OCI-LY7 (cell line): ENCODE data around the gene GRID1. TPM values are rescaled to one million over a fixed set of nuclear protein-coding genes. Genes with fewer than 3 reads are reported as not detected.

Experiments
- BruUV-seq: library from RNA; stranded (reverse); fragments of 400-500 nt; replicated peaks from 2 replicates; lab custom pipeline; 2021; lab: Mats Ljungman, UMichigan
- CTCF ChIA-PET: fragments of 300-600 bp; sonication (Branson Sonifier 250); formaldehyde crosslinking; loops from one replicate; lab custom pipeline; 2022; ENCODE audit warnings: antibody characterized with exemption; ENCODE audit not compliant: unreplicated experiment; lab: Charles Lee
- POLR2A ChIA-PET: fragments of 300-600 bp; sonication (Branson Sonifier 250); formaldehyde crosslinking; loops from one replicate; lab custom pipeline; 2022; ENCODE audit warnings: antibody characterized with exemption; lab: Charles Lee
- DNase-seq: peaks from one replicate; pipeline ENCODE4 v3.0.0-alpha.2; 2015; ENCODE audit warnings: low spot score
- H2AFZ ChIP-seq: fragments of 200-600 bp; sonication (generic), shearing (Covaris generic); 2 replicates; pipeline ENCODE4 v1.6.1; 2014; ENCODE audit warnings: mild to moderate bottlenecking, antibody characterized with exemption, low read length, moderate library complexity
- H3K27ac ChIP-seq: fragments of 200-600 bp; sonication (generic); 2 replicates; pipeline ENCODE4 v1.5.1; 2014; ENCODE audit warnings: mixed run types, low read depth, mild to moderate bottlenecking, moderate library complexity, low read length, inconsistent platforms; ENCODE audit not compliant: poor library complexity, severe bottlenecking
- H3K36me3 ChIP-seq: fragments of 200-600 bp; sonication (generic); 2 replicates; pipeline ENCODE4 v1.6.1; 2014; ENCODE audit warnings: mild to moderate bottlenecking, antibody characterized with exemption, low read length, moderate library complexity, mixed read lengths; ENCODE audit not compliant: insufficient read depth
- H3K4me1 ChIP-seq: fragments of 200-600 bp; sonication (generic); 2 replicates; pipeline ENCODE4 v1.5.1; 2014; ENCODE audit warnings: mild to moderate bottlenecking, low read length; ENCODE audit not compliant: insufficient read depth, poor library complexity, severe bottlenecking
- H3K4me2 ChIP-seq: fragments of 200-600 bp; sonication (generic); 2 replicates; pipeline ENCODE4 v1.6.1; 2014; ENCODE audit warnings: mild to moderate bottlenecking, low read length
- H3K4me3 ChIP-seq: fragments of 200-600 bp; sonication (generic); 2 replicates; pipeline ENCODE4 v1.5.1; 2014; ENCODE audit warnings: mild to moderate bottlenecking, low read depth, low read length; ENCODE audit not compliant: poor library complexity, severe bottlenecking
- H3K79me2 ChIP-seq: fragments of 200-600 bp; sonication (generic); 2 replicates; pipeline ENCODE4 v1.6.1; 2016; ENCODE audit warnings: low read depth, mild to moderate bottlenecking, low read length, moderate library complexity, mixed read lengths; ENCODE audit not compliant: insufficient read depth
- H3K9me2 ChIP-seq: fragments of 200-600 bp; sonication (generic); 2 replicates; pipeline ENCODE4 v1.6.1; 2016; ENCODE audit warnings: mild to moderate bottlenecking, low read length, mixed read lengths; ENCODE audit not compliant: insufficient read depth
- H3K9me3 ChIP-seq: fragments of 200-600 bp; sonication (generic); 2 replicates; pipeline ENCODE4 v1.6.1; 2014; ENCODE audit warnings: mild to moderate bottlenecking, mixed run types, low read length, mixed read lengths
- H4K20me1 ChIP-seq: fragments of 200-600 bp; sonication (generic); 2 replicates; pipeline ENCODE4 v1.6.1; 2014; ENCODE audit warnings: mild to moderate bottlenecking, antibody characterized with exemption, low read length, moderate library complexity, mixed read lengths; ENCODE audit not compliant: insufficient read depth
- CTCF ChIP-seq: fragments of 200-600 bp; sonication (generic); conservative IDR thresholded peaks from 2 replicates; pipeline ENCODE4 v1.5.1; 2014; ENCODE audit warnings: mild to moderate bottlenecking, antibody characterized with exemption, low read length, moderate library complexity, mixed read lengths
- EZH2phosphoT487 ChIP-seq: fragments of 200-600 bp; sonication (generic); IDR thresholded peaks from 2 replicates; pipeline ENCODE4 v1.6.1; 2018; ENCODE audit warnings: low read depth, borderline replicate concordance, mild to moderate bottlenecking, mixed run types, antibody characterized with exemption, low read length, moderate library complexity, mixed read lengths
- intact Hi-C: fragments of 100-400 bp; cut with micrococcal nuclease; formaldehyde crosslinking; loops from one replicate; pipeline ENCODE4 v1.10.0; 2022; ENCODE audit not compliant: unreplicated experiment
- total RNA-seq, 2 experiments: library from RNA; depleted of rRNA in 1 of 2; stranded (reverse); fragments of >200 nt in 1 of 2; shearing (Covaris generic) in 1 of 2; gene quantifications; 2 replicates each; pipeline ENCODE4 v1.2.3, GENCODE V29; 2014 to 2022

GRID1 gene
- total RNA-seq, 2 experiments from 2014 or later, result 1.6 to 3.7 TPM

DNA sequence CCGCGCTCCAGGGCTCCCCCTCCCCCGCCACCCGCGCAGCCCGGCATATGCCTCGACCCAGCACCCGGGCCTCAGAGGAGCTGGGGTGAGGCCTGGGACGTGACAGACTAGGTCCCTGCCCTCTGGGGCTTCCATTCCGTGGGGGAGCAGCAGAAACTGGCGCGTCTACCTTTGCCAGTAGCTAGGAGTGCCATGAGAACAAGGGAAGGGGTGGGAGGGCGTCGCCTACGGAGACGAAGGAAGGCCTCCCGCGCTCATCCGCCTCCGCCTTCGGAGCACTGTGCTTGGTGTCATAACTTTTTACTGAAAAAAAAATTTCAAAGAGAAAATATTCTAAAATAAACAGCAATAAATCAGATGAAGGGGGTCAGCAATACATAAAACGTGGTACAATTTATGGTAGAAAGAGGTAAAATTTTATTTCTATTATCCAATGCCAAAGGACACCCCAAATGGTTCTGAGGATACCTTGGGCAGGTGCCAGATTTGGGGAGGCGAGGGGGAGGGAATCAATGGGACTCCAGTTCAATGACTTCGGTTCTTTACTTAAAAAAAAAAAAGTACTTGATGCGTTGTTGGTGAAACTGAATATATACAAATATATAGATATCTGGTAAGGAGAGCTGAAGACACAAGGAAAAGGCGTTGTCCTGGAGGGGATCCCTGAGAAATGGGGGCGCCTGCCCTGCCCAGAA lies 35.1 kb upstream of the GRID1 start:
- H3K4me2 ChIP-seq, result peak overlapping the region; percentile 88
- no peak overlapping the region for H2AFZ ChIP-seq
- H3K79me2 ChIP-seq, result no peaks in the 10 kb centered on the region; the same call in 1 of the 2 replicates
- POLR2A ChIA-PET, result interaction anchor here (1.0 to 7.2 kb wide), 10 partner anchors 10 to 180 kb away, joined by 3 to 113 read pairs (median 6); no protein-coding TSS in a partner anchor
- CTCF ChIA-PET, result interaction anchor here (2.1 to 2.6 kb wide), 3 partner anchors 10 to 15 kb away, joined by 6 to 13 read pairs (median 11); no protein-coding TSS in a partner anchor
- no peaks in the 10 kb centered on the region for H3K9me3 ChIP-seq
- H3K4me3 ChIP-seq, result peak overlapping the region; percentile 82
- DNase-seq, result peak; percentile 51
- BruUV-seq, result no TSS peak
- TF ChIP-seq EZH2phosphoT487 (no peak), CTCF (no peak)
- H3K9me2 ChIP-seq, result no peaks in the 10 kb centered on the region
- intact Hi-C loops, result loop anchor here (2.0 kb wide), 1 partner anchor 51 kb away; no protein-coding TSS in a partner anchor
- H3K36me3 ChIP-seq, result no peaks in the 10 kb centered on the region
- H3K4me1 ChIP-seq, result peaks cover 56% of the 10 kb centered on the region
- no peaks in the 10 kb centered on the region for H4K20me1 ChIP-seq
- peak overlapping the region; percentile 81 for H3K27ac ChIP-seq

DNA sequence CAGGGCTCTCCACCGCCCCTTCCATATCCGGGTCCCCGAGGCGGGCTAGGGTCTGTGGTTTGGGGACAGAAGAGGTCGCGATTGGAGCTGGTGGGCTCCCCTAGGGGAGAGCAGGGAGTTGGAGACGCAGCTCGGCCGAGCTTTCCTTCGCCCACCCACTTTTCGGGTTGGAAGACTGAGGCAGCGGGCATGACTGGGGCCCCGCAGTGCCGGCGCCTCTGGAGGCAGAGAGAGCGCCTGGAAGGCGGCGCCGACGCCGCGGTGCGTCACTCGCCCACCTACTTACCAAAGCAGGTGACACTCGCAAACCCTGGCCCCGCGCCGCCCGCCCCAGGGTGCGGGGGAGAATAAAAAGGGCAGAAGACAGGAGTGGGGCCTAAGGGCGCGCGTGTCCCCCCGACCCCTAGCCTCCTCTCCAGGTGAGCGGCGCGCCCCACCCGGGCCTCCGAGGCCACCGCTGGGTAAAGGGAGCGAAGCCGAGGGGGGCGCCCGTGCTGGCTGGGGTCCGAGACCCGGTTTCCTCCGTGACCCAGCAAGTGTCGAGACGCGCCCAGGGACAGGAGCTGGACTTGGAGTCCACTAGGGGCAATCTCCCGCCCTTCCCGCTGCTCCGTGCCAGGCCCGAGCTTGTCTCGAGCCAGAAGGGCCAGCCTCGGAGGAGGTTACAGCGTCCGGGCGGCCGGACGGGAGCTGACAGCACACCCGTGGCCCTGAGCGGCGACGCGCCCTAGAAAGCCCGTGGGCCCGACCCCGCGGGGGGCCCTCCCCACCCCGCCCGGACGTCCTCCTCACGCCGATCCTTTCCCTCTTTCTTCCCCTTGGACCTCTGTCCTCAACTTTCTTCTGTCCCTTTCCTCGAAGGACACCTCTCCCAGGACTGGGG lies 34.4 kb upstream of the GRID1 start:
- H3K9me2 ChIP-seq, result no peaks in the 10 kb centered on the region
- H4K20me1 ChIP-seq, result no peaks in the 10 kb centered on the region
- POLR2A ChIA-PET, result interaction anchor here (0.5 to 7.2 kb wide), 17 partner anchors 9 to 321 kb away, joined by 3 to 113 read pairs (median 5); no protein-coding TSS in a partner anchor
- peak overlapping the region; percentile 81 for H3K27ac ChIP-seq
- peak overlapping the region; percentile 88 for H3K4me2 ChIP-seq
- TF ChIP-seq EZH2phosphoT487, result no peak
- peak; percentile 22; the same call in 1 of the 2 replicates for TF ChIP-seq CTCF
- CTCF ChIA-PET, result interaction anchor here (0.6 to 2.6 kb wide), 7 partner anchors 10 to 179 kb away, joined by 3 to 13 read pairs (median 6); no protein-coding TSS in a partner anchor
- peak overlapping the region; percentile 59; the same call in 1 of the 2 replicates for H2AFZ ChIP-seq
- peaks cover 64% of the 10 kb centered on the region for H3K4me1 ChIP-seq
- no peaks in the 10 kb centered on the region for H3K36me3 ChIP-seq
- intact Hi-C loops, result loop anchor here (1.0 to 2.0 kb wide), 5 partner anchors 9 to 184 kb away; partner anchors contain the start of gene WAPL
- peak overlapping the region; percentile 82 for H3K4me3 ChIP-seq
- H3K9me3 ChIP-seq, result no peaks in the 10 kb centered on the region
- TSS peak; percentile 29 for BruUV-seq
- no peaks in the 10 kb centered on the region; the same call in 1 of the 2 replicates for H3K79me2 ChIP-seq
- peak; percentile 59 for DNase-seq
